Esophagus muscularis mucosa (tissue), 4 donors: ENCODE measurements around the gene KRTCAP3. TPM values are rescaled to one million over a fixed set of nuclear protein-coding genes. Genes with fewer than 3 reads are reported as not detected.

ENCODE experiments used
- DNase-seq: peaks from one replicate; pipeline ENCODE4 v3.0.0-alpha.2; 2017; ENCODE audit errors: extremely low spot score
- H3K27ac ChIP-seq, 4 donors: fragments of 200-600 bp; sonication (generic); replicated peaks in 1 of 4; 1 replicate in 3 of 4; 2 replicates in 1 of 4; pipeline ENCODE4 v1.5.1; 2016 to 2019; ENCODE audit warnings: mild to moderate bottlenecking in 1 of 4
- H3K27me3 ChIP-seq, 4 donors: fragments of 200-600 bp; sonication (generic); one replicate each; pipeline versions ENCODE4 v1.5.1 to v1.6.0; 2016 to 2019
- H3K36me3 ChIP-seq, 4 donors: fragments of 200-600 bp; sonication (generic); one replicate each; pipeline ENCODE4 v1.5.1; 2016 to 2019
- H3K4me1 ChIP-seq, 4 donors: fragments of 200-600 bp; sonication (generic); one replicate each; pipeline ENCODE4 v1.5.1; 2016 to 2019
- H3K4me3 ChIP-seq, 4 donors: fragments of 200-600 bp; sonication (generic); 1 replicate in 2 of 4; 2 replicates in 2 of 4; pipeline ENCODE4 v1.5.1; 2016 to 2019; ENCODE audit warnings: mild to moderate bottlenecking in 4 of 4, moderate library complexity in 1 of 4
- H3K9me3 ChIP-seq, 4 donors: fragments of 200-600 bp; sonication (generic); 1 replicate in 3 of 4; 2 replicates in 1 of 4; pipeline ENCODE4 v1.5.1; 2016 to 2019
- EP300 ChIP-seq: sonication (generic); formaldehyde crosslinking; IDR thresholded peaks from one replicate; pipeline ENCODE4 v1.6.1; 2017; ENCODE audit warnings: antibody characterized with exemption
- POLR2A ChIP-seq: fragments of 450-650 bp; IDR thresholded peaks from one replicate; pipeline ENCODE4 v1.6.1; 2017; ENCODE audit warnings: antibody characterized with exemption, moderate library complexity, mild to moderate bottlenecking, low read depth
- POLR2AphosphoS5 ChIP-seq, 2 donors: sonication (generic); formaldehyde crosslinking; IDR thresholded peaks; one replicate each; pipeline ENCODE4 v1.6.1; 2017; ENCODE audit warnings: antibody characterized with exemption in 2 of 2
- WGBS: methylation state at CpG from one replicate; pipeline ENCODE4 v1.1.5; 2018; 5-methylcytosine and 5-hydroxymethylcytosine counted together
- intact Hi-C: fragments of 100-400 bp; cut with DNase I; formaldehyde crosslinking; loops from one replicate; pipeline ENCODE4 v1.15.1; 2023
- total RNA-seq, 4 donors: library from RNA; depleted of rRNA; stranded (reverse); fragments of >200 nt; gene quantifications; one replicate each; pipeline versions ENCODE4 v1.1.0 to v1.2.1, GENCODE V29; 2016
- TF ChIP-seq, protein P1 (sequence below), 3 experiments: fragments of 200-600 bp in 2 of 3; fragments of 450-650 bp in 1 of 3; sonication (generic) in 2 of 3; IDR thresholded peaks; one replicate each; pipeline ENCODE4 v1.5.1; 2017 to 2019; ENCODE audit warnings: antibody characterized with exemption in 3 of 3, mild to moderate bottlenecking in 2 of 3, moderate library complexity in 1 of 3

The KRTCAP3 gene
- total RNA-seq, 4 donors from 2014 or later, result 0.45 TPM; not detected in 3

DNA sequence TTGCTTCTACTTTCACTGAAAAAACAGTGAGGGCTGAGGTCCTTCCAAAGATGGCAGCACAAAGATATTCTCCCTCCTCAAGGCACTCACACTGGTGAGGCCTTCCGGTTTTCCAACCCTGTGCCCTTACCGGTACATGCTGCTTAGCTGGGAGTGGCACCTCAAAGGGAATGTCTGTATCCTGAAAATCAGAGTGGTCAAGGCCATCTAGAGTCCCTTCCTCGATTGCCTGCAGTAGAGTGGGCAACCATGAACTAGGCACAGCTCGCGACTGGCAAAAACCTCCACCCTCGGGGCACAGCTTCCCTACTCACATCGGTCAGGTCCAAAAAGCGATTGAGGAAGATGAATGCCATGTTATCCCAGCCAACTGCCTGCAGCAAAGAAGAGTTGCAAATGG lies 3.4 kb downstream of the KRTCAP3 start:
- WGBS, result 93% methylated on average over 8 of the region's 8 CpGs
- H3K9me3 ChIP-seq, result no peaks in the 10 kb centered on the region
- H3K4me3 ChIP-seq, result no peak overlapping the region
- no peak for DNase-seq
- intact Hi-C loops, result no loop called here
- no peaks in the 10 kb centered on the region for H3K27me3 ChIP-seq
- H3K4me1 ChIP-seq, result peaks cover 7 to 15% (median 14%) of the 10 kb centered on the region in 4 donors
- H3K27ac ChIP-seq, result no peak overlapping the region
- no peak for TF ChIP-seq POLR2A
- TF ChIP-seq, protein P1, sequence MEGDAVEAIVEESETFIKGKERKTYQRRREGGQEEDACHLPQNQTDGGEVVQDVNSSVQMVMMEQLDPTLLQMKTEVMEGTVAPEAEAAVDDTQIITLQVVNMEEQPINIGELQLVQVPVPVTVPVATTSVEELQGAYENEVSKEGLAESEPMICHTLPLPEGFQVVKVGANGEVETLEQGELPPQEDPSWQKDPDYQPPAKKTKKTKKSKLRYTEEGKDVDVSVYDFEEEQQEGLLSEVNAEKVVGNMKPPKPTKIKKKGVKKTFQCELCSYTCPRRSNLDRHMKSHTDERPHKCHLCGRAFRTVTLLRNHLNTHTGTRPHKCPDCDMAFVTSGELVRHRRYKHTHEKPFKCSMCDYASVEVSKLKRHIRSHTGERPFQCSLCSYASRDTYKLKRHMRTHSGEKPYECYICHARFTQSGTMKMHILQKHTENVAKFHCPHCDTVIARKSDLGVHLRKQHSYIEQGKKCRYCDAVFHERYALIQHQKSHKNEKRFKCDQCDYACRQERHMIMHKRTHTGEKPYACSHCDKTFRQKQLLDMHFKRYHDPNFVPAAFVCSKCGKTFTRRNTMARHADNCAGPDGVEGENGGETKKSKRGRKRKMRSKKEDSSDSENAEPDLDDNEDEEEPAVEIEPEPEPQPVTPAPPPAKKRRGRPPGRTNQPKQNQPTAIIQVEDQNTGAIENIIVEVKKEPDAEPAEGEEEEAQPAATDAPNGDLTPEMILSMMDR (IDR thresholded peaks at IDR 0.05), result no peak
- TF ChIP-seq EP300, result no peak
- TF ChIP-seq POLR2AphosphoS5 (IDR thresholded peaks at IDR 0.05), result no peak
- peaks cover 40 to 87% (median 77%) of the 10 kb centered on the region in 4 donors for H3K36me3 ChIP-seq

DNA sequence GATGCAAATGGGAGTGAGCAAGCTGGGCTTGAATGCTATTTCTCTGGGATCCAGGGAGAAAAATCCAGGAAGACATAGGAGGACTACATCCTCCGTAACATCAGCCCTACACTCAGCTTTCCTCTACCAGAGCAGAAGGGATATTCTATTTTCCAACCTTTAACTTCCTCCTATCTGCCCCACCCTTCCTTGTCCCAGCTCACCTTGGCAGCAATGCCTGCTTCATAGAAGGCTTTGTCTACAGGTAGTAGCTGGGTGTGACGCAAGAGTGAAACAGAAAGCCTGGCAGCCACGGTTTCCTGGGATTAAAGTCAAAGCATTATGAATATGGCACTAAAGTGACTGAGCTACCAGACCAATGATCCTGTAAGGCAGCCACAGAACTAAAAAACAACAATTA lies 3.9 kb downstream of the KRTCAP3 start:
- intact Hi-C loops, result no loop called here
- no peak for DNase-seq
- no peak overlapping the region for H3K4me3 ChIP-seq
- no peak for TF ChIP-seq POLR2AphosphoS5 (IDR thresholded peaks at IDR 0.05)
- TF ChIP-seq EP300, result no peak
- TF ChIP-seq, protein P1 (IDR thresholded peaks at IDR 0.05), result no peak
- no peak for TF ChIP-seq POLR2A
- 88% methylated on average over 3 of the region's 3 CpGs for WGBS
- H3K27me3 ChIP-seq, result no peaks in the 10 kb centered on the region
- H3K9me3 ChIP-seq, result no peaks in the 10 kb centered on the region
- peaks cover 7 to 15% (median 14%) of the 10 kb centered on the region in 4 donors for H3K4me1 ChIP-seq
- no peak overlapping the region for H3K27ac ChIP-seq
- H3K36me3 ChIP-seq, result peaks cover 37 to 87% (median 74%) of the 10 kb centered on the region in 4 donors

DNA sequence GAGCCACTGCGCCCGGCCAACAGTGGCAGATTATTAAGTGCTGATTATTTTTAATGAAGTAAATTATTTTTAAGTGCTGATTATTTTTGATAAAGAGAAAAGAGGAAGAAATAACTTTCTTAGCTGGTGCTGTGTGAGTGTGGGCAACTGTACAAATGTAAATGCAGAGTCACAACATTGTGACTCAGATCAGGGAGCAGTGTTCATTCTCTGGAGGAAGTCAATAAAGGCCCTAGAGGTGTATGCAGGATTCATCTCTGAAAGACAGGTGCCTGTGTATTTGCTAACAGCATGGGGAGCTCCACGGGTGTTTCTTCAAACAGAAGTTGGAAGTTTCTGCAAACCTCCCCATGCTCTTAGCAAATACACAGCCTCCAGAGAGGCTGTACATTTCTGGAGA lies 6.2 kb downstream of the KRTCAP3 start:
- TF ChIP-seq POLR2AphosphoS5 (IDR thresholded peaks at IDR 0.05), result no peak
- no peak for DNase-seq
- H3K27me3 ChIP-seq, result no peaks in the 10 kb centered on the region
- H3K4me1 ChIP-seq, result no peaks in the 10 kb centered on the region
- intact Hi-C loops, result no loop called here
- H3K27ac ChIP-seq, result no peak overlapping the region
- peaks cover 41 to 92% (median 78%) of the 10 kb centered on the region in 4 donors for H3K36me3 ChIP-seq
- no peak overlapping the region for H3K4me3 ChIP-seq
- H3K9me3 ChIP-seq, result no peaks in the 10 kb centered on the region
- 96% methylated on average over 3 of the region's 3 CpGs for WGBS

DNA sequence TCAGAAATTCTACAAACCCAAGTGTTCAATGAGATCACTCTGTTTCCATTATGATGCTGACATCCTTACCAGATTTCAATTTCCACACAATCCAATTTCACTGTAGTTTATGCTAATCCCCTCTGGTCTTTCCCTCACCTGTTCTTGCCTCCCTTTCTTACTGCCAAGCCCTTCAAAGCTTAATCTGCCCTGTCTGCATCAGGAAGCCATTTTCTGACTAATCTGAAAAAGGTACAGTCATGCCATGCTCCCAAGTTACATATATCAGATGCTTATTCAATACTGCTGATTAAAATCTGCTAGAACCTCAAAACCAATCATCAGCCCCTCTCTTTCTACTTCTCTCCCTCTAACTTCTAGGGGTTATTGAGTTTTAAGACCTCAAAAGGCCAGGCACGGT lies 8.9 kb downstream of the KRTCAP3 start:
- 79% methylated on average over 1 of the region's 1 CpG for WGBS
- Histone ChIP-seq H3K9me3 (no peaks in the 10 kb centered on the region), H3K4me3 (no peak overlapping the region), H3K27me3 (no peaks in the 10 kb centered on the region), H3K36me3 (peaks cover 50 to 95% (median 82%) of the 10 kb centered on the region in 4 donors), H3K4me1 (no peaks in the 10 kb centered on the region), H3K27ac (no peak overlapping the region)
- intact Hi-C loops, result no loop called here
- no peak for TF ChIP-seq POLR2AphosphoS5 (IDR thresholded peaks at IDR 0.05)
- TF ChIP-seq, protein P1 (IDR thresholded peaks at IDR 0.05), result no peak
- no peak for TF ChIP-seq EP300
- TF ChIP-seq POLR2A, result no peak
- DNase-seq, result no peak

DNA sequence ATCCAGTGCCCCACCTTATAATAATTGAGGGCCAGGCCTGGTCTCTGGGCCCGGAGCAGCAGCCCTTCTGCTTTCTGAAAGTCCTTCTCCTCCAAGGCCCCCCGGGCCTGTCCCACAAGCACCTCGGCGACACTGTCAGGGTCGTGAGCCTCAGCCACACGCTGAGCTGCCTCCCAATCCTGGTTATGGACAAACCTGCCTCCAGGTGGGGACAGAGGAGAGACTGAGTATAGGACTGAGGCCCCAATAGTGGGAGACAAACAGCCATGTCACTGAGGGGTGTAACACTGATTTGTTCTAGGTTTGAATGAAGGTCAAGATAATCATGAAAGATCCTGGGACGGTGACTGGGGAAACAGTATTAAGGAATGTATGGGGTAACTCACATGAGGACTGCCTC lies 11.8 kb downstream of the KRTCAP3 start:
- H3K9me3 ChIP-seq, result no peaks in the 10 kb centered on the region
- DNase-seq, result no peak
- H3K27ac ChIP-seq, result no peak overlapping the region
- H3K36me3 ChIP-seq, result peaks cover 66 to 99% (median 88%) of the 10 kb centered on the region in 4 donors
- no peak overlapping the region for H3K4me3 ChIP-seq
- WGBS, result 92% methylated on average over 7 of the region's 7 CpGs
- intact Hi-C loops, result no loop called here
- TF ChIP-seq POLR2A (no peak), EP300 (no peak)
- TF ChIP-seq, protein P1 (IDR thresholded peaks at IDR 0.05), result no peak
- H3K27me3 ChIP-seq, result no peaks in the 10 kb centered on the region
- no peaks in the 10 kb centered on the region for H3K4me1 ChIP-seq
